CD4-positive, alpha-beta T cell (primary cell): Measurements from ENCODE around the gene HM13. TPM values are rescaled to one million over a fixed set of nuclear protein-coding genes. Genes with fewer than 3 reads are reported as not detected.

Experiments
- ATAC-seq: fragments of 200-7000 bp; cut with Tn5 transposase; one replicate; pipeline ENCODE4 v1.10.0; 2022; ENCODE audit warnings: mild to moderate bottlenecking; ENCODE audit not compliant: poor library complexity
- CTCF ChIA-PET: fragments of 350-600 bp; sonication (Branson Sonifier 250); formaldehyde crosslinking; loops from one replicate; lab custom pipeline; 2021; ENCODE audit warnings: antibody characterized with exemption, inconsistent platforms; lab: Charles Lee
- POLR2A ChIA-PET: fragments of 350-600 bp; sonication (Branson Sonifier 250); formaldehyde crosslinking; loops from one replicate; lab custom pipeline; 2021; ENCODE audit warnings: antibody characterized with exemption, inconsistent platforms; lab: Charles Lee
- DNase-seq, 14 experiments: peaks; one replicate each; pipeline ENCODE4 v3.0.0-alpha.2; 2013 to 2020; ENCODE audit warnings: mixed read lengths in 2 of 14
- H3K27ac ChIP-seq, 2 donors: one replicate each; pipeline versions ENCODE4 v1.5.1 to v1.7.0; 2013; ENCODE audit warnings: low read length in 2 of 2, low read depth in 1 of 2, mild to moderate bottlenecking in 1 of 2
- H3K27me3 ChIP-seq, 2 experiments: 1 replicate in 1 of 2; 2 replicates in 1 of 2; pipeline versions ENCODE4 v1.6.1 to v1.7.0; 2013; ENCODE audit warnings: low read length in 2 of 2, control low read depth in 1 of 2, mild to moderate bottlenecking in 1 of 2, moderate library complexity in 1 of 2; ENCODE audit not compliant: insufficient read depth in 2 of 2, control insufficient read depth in 1 of 2
- H3K36me3 ChIP-seq: one replicate; pipeline ENCODE4 v1.6.1; 2013; ENCODE audit warnings: low read length, control low read depth; ENCODE audit not compliant: insufficient read depth
- H3K4me1 ChIP-seq: one replicate; pipeline ENCODE4 v1.6.1; 2013; ENCODE audit warnings: low read length, control low read depth; ENCODE audit not compliant: insufficient read depth
- H3K4me3 ChIP-seq: one replicate; pipeline ENCODE4 v1.5.1; 2013; ENCODE audit warnings: mild to moderate bottlenecking, low read length, moderate library complexity
- H3K9me3 ChIP-seq, 2 experiments: 1 replicate in 1 of 2; 2 replicates in 1 of 2; pipeline versions ENCODE4 v1.6.1 to v1.7.0; 2013; ENCODE audit warnings: low read length in 2 of 2, mild to moderate bottlenecking in 2 of 2, control low read depth in 1 of 2, moderate library complexity in 1 of 2; ENCODE audit not compliant: control insufficient read depth in 1 of 2, insufficient read depth in 1 of 2
- H3K27ac Mint-ChIP-seq: one replicate; pipeline ENCODE4 v1.8.0; 2020; ENCODE audit warnings: mixed read lengths
- H3K27me3 Mint-ChIP-seq: one replicate; pipeline ENCODE4 v1.8.0; 2021; ENCODE audit warnings: mixed read lengths
- H3K36me3 Mint-ChIP-seq: one replicate; pipeline ENCODE4 v1.8.0; 2021; ENCODE audit warnings: low read depth, mixed read lengths
- H3K4me1 Mint-ChIP-seq: one replicate; pipeline ENCODE4 v1.8.0; 2021; ENCODE audit warnings: low read depth, mixed read lengths
- H3K4me3 Mint-ChIP-seq: one replicate; pipeline ENCODE4 v1.8.0; 2020; ENCODE audit warnings: mild to moderate bottlenecking, mixed read lengths
- H3K9me3 Mint-ChIP-seq: one replicate; pipeline ENCODE4 v1.8.0; 2020; ENCODE audit warnings: mixed read lengths
- CTCF ChIP-seq: fragments of 200-600 bp; IDR thresholded peaks from one replicate; pipeline ENCODE4 v1.8.0; 2022; ENCODE audit warnings: antibody characterized with exemption, mild to moderate bottlenecking
- intact Hi-C, 2 experiments: fragments of 100-400 bp; cut with DNase I in 1 of 2; cut with micrococcal nuclease in 1 of 2; formaldehyde crosslinking; loops; one replicate each; pipeline versions ENCODE4 v1.15.1 to v1.9.0; 2023 to 2025; cut with DNase I, micrococcal nuclease
- total RNA-seq, 174 experiments: library from RNA in 2 of 174; stranded (reverse) in 2 of 174; gene quantifications; one replicate each; pipeline ENCODE4 v1.2.3 and lab custom pipeline; 2021 to 2026

Gene HM13
- total RNA-seq, 2 experiments from 2014 or later: 97.8 to 113 TPM

GRCh38 chr20:31496761-31497295, 17.4 kb upstream of the HM13 start:
- no peaks in the 10 kb centered on the region for H3K36me3 Mint-ChIP-seq
- Histone ChIP-seq H3K36me3 (no peaks in the 10 kb centered on the region), H3K9me3 (no peaks in the 10 kb centered on the region), H3K27me3 (peaks cover 0 to 7% of the 10 kb centered on the region in 2 experiments), H3K27ac (no peak overlapping the region), H3K4me1 (no peaks in the 10 kb centered on the region), H3K4me3 (no peak overlapping the region)
- CTCF ChIA-PET: no interaction called here
- H3K4me1 Mint-ChIP-seq: no peaks in the 10 kb centered on the region
- no peak for TF ChIP-seq CTCF
- H3K4me3 Mint-ChIP-seq: no peak overlapping the region
- POLR2A ChIA-PET: no interaction called here
- H3K27ac Mint-ChIP-seq: no peak overlapping the region
- no peaks in the 10 kb centered on the region for H3K9me3 Mint-ChIP-seq
- DNase-seq (no peak), ATAC-seq (no peak)
- peaks cover 31% of the 10 kb centered on the region for H3K27me3 Mint-ChIP-seq
- intact Hi-C loops: no loop called here

GRCh38 chr20:31497838-31498540, 16.3 kb upstream of the HM13 start:
- intact Hi-C loops: no loop called here
- Mint-ChIP-seq H3K4me3 (no peak overlapping the region), H3K9me3 (no peaks in the 10 kb centered on the region), H3K27ac (no peak overlapping the region), H3K27me3 (peaks cover 34% of the 10 kb centered on the region), H3K4me1 (no peaks in the 10 kb centered on the region), H3K36me3 (no peaks in the 10 kb centered on the region)
- Histone ChIP-seq H3K27ac (no peak overlapping the region), H3K9me3 (no peaks in the 10 kb centered on the region), H3K36me3 (no peaks in the 10 kb centered on the region), H3K4me1 (peaks cover 3% of the 10 kb centered on the region), H3K4me3 (no peak overlapping the region), H3K27me3 (peaks cover 0 to 7% of the 10 kb centered on the region in 2 experiments)
- POLR2A ChIA-PET: no interaction called here
- TF ChIP-seq CTCF: no peak
- no peak for DNase-seq
- ATAC-seq: no peak
- CTCF ChIA-PET: interaction anchor here (0.6 kb wide), 1 partner anchor 43 kb away, joined by 3 read pairs; no protein-coding TSS in a partner anchor

GRCh38 chr20:31500527-31500926, 13.7 kb upstream of the HM13 start:
- TF ChIP-seq CTCF: no peak
- H3K36me3 ChIP-seq: no peaks in the 10 kb centered on the region

More at GRCh38 chr20:31500527-31500926, 13.7 kb upstream of the HM13 start:
- H3K36me3 Mint-ChIP-seq: no peaks in the 10 kb centered on the region
- ATAC-seq (no peak), DNase-seq (no peak)
- H3K27me3 Mint-ChIP-seq: peaks cover 26% of the 10 kb centered on the region
- no peak overlapping the region for H3K27ac Mint-ChIP-seq
- H3K4me3 ChIP-seq: no peak overlapping the region
- H3K27ac ChIP-seq: no peak overlapping the region
- intact Hi-C loops: no loop called here
- ChIA-PET POLR2A (no interaction called here), CTCF (no interaction called here)
- H3K4me1 Mint-ChIP-seq: peaks cover 4% of the 10 kb centered on the region
- H3K4me3 Mint-ChIP-seq: no peak overlapping the region
- H3K4me1 ChIP-seq: peaks cover 12% of the 10 kb centered on the region
- peaks cover 0 to 4% of the 10 kb centered on the region in 2 experiments for H3K27me3 ChIP-seq
- no peaks in the 10 kb centered on the region for H3K9me3 ChIP-seq
- no peaks in the 10 kb centered on the region for H3K9me3 Mint-ChIP-seq
